EH (cell line): Measurements from ENCODE around the gene FAAP20.

Experiments
- DNase-seq: peaks from one replicate; pipeline ENCODE4 v3.0.0-alpha.2; 2015; ENCODE audit warnings: low read depth

FAAP20 gene

DNA sequence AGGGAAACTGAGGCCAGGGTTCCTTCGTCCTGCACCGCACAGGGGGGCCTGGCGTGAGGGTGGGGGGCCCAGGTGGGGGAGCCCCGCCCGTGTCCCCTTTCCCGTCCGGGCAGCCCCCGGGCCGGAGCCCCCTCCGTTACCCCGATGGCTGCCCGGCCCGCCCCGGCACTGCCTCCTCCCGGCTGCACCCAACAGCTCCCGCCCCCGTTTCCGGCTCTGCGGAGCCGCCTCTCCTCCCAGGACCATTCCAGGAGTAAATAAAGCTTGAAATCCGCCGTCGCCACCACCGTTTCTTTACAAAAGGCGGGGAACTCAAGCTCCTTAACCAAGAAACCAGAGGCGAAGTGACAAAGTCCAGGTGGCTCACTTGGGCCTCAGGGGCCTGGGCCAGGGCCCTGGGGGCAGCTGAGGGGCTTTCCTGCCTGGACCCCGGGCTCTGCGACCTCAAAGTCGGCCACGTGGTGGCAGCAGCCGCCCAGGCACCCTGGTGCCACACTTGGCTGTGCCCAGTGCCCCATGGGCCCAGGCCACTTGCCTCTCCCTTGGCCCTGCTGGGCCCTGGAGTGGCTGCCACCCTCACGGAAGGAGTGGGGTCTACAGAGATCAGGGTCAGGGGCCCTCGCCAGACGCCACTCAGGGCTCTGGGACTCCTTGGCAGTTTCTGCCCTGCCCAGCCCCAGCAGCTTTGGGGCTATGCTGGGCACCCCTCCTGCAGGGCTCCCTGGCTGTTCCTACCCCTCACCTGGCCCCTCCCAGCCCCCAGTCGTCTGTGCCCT lies 514 bp upstream of the FAAP20 start:
- DNase-seq: peak; percentile 91

GRCh38 chr1:2193514-2194281 lies 874 bp downstream of the FAAP20 start:
- DNase-seq: no peak

DNA sequence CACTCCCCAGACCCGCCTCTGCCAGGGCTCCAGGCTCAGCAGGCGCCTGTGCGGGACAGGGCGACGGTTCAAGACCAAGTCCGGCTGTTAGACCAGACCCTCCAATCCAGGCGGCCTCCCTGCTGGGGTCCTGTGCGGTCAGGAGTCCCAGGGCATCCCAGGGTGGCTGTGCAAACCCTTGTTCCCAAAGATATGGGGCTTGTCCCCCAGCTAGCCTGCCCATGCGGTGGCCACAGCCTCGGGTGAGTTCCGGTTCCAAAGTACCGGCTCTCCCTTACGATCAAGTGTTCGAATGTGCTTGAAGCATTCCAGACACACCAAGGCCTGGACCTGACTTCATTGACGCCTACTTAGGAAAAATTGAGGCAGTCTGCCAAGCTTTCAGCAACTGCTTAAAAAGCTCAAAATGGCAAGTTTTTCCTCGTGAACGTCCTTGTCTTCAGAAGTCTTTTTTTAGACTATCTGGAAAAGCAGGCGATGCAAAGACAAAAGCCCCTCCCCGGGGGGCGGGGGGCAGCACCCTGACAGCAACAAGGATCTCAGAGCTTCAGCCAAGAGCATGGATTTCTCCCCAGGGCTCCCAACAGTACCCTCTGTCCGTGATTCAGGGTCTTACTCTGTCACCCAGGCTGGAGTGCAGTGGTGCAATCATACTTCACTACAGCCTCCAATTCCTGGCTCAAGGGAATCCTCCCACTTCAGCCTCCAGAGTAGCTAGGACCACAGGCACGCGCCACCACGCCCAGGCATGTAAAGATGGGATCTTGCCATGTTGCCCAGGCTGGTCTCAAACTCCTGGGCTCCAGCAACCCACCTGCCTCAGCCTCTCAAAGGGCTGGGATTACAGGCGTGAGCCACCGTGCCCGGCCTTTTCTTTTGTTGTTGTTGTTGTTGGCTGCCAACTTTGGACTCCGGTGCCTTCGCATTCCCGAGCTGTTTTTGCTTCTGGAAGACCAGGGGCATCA lies 2.3 kb downstream of the FAAP20 start:
- DNase-seq: peak; percentile 71

GRCh38 chr1:2190491-2190976 lies 4.0 kb downstream of the FAAP20 start:
- DNase-seq: no peak

GRCh38 chr1:2189459-2190425 lies 4.8 kb downstream of the FAAP20 start:
- DNase-seq: peak; percentile 97

- DNase-seq: no peak
These were observed 6.2 kb downstream of the FAAP20 start for GRCh38 chr1:2188336-2188735.

DNA sequence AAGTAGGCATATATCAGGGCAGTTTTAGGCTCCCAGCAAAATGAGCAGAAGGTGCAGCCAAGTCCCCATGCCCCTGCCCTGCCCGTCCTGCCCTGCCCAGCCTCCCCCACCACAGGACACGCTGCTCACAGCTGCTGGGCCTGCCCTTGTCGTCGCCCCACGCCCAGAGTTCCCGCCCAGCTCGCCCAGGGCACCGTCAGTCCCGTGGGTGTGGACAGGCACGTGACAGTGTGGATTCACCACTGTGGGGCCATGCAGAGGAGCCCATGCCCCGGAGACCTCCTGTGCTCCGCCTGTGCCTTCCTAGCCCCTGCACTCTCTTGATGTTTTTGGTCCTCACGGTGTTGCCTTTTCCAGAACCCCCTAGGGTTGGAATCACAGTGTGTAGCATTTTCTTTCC lies 7.0 kb downstream of the FAAP20 start:
- DNase-seq: no peak

- DNase-seq: no peak
These were observed 7.7 kb downstream of the FAAP20 start for GRCh38 chr1:2186901-2187300.

- DNase-seq: no peak
These were observed 8.4 kb downstream of the FAAP20 start for GRCh38 chr1:2185880-2186855.

GRCh38 chr1:2184934-2185333 lies 9.6 kb downstream of the FAAP20 start:
- DNase-seq: no peak

DNA sequence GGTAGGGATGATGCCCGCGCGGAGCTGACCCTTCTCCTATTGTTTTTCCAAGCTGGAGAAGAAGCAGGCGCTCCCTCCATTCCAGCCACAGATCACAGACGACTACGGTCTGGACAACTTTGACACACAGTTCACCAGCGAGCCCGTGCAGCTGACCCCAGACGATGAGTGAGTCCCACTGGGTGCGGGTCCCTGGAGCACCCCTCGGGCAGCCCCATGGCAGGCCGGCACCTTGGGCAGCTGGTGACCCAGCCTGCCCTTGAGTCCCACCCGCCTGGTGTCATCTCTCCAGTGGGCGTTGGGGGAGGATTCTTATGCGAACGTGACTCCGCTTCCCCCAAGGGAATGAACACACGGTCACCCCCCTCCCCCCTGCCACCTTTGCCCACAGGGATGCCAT lies 10.0 kb downstream of the FAAP20 start:
- no peak for DNase-seq

DNA sequence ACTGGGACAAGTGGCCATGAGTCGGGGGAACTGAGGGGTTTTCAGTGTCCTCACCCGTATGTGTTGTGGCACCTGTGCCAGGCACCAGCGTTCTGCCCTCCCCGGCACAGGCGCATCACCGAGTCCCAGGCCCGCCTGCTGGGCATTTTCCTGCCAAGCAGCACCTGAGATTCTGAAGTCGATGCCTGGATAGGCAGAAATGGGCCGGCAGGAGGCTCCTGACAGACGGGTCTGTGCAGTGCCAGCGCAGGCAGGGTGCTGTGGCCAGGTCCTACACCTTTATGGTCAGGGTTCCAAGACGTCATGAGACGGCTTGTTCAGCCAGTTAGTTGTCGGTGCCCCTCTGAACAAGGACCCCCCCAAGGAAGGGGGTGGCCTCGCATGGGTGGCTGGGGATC lies 10.6 kb downstream of the FAAP20 start:
- DNase-seq: no peak

DNA sequence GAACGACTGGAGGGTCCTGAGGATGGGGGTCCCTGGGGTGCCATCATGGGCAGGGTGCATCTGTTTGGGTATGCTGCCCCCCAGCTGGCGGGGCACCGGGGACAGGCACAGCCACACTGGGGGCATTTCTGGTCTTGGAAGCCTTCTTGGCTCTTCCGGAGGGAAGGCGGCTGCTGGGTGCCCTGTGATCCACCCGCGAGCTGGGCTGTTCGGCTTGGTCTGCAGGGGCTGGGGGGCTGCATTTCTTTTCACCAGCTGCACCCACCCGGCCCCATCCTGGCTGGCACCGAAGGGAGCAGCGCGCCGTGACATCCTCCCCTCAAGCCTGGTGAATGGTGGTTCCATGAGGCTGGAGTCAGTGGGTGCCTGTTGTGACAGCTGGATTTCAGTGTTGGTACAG lies 12.2 kb downstream of the FAAP20 start:
- no peak for DNase-seq

DNA sequence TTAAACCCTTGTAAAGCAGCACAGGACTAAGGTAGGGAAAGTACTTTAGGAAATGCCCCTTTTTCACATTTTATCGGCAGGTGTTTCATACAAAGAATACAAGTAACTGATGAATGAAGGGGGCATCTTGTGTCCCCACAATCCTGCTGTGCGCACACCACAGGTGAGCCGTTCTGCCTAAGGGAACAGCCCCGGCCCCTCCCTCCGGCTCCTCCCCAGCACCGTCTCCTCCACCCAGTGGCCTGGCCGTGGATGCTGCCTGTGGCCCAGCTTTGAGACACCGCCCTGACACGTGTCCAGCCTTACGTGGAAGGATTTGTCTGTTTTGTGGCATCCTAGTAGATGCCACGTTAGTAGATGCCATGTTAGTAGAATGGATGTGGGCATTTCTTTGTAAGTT lies 12.8 kb downstream of the FAAP20 start:
- DNase-seq: no peak

DNA sequence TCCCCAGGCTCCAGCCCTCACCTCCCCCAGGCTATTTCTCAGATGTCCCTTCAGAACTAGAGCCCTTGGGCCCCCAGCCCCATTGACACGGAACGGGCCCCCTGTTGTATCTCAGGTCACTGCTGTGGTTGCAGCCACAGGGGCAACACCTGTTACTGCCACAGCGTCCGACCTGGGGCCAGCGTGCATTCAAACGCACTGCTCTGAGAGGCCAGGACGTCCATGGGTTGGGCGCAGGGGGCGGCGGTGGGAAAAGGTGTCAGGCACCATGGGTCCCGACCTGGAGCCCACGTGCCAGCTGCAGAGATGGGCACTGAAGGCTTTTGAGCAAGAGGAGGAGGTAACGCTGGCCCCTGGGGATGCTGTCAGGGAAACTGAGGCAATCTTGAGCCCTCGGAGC lies 13.3 kb downstream of the FAAP20 start:
- DNase-seq: no peak

GRCh38 chr1:2180297-2181245 lies 14.0 kb downstream of the FAAP20 start:
- peak; percentile 50 for DNase-seq

DNA sequence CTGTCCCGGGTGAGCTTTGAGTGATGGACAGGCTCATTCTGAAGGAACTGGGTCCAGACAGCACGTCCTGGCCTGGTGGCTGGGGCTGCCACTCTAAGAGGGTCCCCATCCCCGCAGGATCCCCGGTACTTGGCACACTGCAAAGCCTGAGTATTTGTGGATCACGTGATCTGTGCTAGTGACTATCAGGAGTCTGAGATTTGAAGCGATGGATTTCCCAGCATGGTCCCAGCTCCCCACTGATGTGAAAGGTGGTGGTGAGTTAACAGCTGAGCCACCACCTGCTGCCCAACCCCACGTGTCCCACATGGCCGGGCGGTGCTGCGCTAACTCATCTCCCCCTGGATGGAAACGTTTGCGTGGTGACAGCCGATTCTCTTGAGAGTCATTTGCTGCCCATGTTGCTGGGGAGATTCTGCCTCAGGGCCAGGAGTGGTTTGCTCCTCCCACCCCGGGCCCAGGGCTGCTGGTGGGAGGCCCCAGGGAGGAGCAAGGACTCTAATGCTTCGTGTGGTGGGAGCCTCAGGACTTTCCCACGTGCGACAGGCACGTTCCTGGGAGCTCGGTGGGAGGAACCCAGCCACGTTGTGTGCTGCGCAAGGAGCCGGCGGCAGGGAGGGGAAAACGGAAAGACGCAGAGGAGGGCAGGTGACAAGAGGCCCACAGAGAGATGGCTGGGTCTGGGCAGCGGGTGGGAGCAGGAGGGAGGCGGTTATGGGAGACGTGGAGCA lies 15.1 kb downstream of the FAAP20 start:
- no peak for DNase-seq

DNA sequence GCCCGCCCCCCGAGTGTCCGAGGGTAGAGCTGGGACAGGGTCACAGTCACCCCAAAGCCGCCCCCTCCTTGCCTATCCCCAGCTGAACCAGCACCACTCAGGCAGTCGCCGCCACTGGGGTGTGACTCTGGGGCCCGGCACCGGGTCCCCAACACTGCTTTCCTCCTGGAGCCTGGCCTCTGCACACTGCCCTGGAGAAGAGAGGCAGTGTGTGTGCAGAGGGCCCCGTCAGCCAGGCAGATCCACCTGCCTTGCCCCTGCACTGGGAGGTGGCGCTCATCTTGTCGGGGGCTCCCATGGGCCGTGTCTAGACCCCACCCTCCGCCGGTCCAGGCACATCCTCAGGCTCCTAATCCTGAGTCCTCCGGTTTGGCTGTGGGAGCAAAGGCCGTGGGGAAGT lies 15.7 kb downstream of the FAAP20 start:
- no peak for DNase-seq
